BLaER1 (cell line): ENCODE measurements around the gene TSPO.
A peak's percentile ranks its signal among the peaks of the same experiment; 100 is the strongest.

Experiments
- H3K27ac ChIP-seq: shearing (Covaris generic); formaldehyde crosslinking; 2 replicates; pipeline ENCODE4 v1.8.1; 2022
- H3K27me3 ChIP-seq: shearing (Covaris generic); formaldehyde crosslinking; 2 replicates; pipeline ENCODE4 v1.8.1; 2022
- H3K36me3 ChIP-seq: shearing (Covaris generic); formaldehyde crosslinking; 2 replicates; pipeline ENCODE4 v1.8.1; 2022
- H3K4me1 ChIP-seq: shearing (Covaris generic); formaldehyde crosslinking; 2 replicates; pipeline ENCODE4 v1.8.1; 2022
- H3K4me2 ChIP-seq: shearing (Covaris generic); formaldehyde crosslinking; 2 replicates; pipeline ENCODE4 v1.8.1; 2022
- H3K4me3 ChIP-seq: shearing (Covaris generic); formaldehyde crosslinking; 2 replicates; pipeline ENCODE4 v1.8.1; 2022
- H3K9ac ChIP-seq: shearing (Covaris generic); formaldehyde crosslinking; 2 replicates; pipeline ENCODE4 v1.8.1; 2022
- H3K9me3 ChIP-seq: shearing (Covaris generic); formaldehyde crosslinking; 2 replicates; pipeline ENCODE4 v1.8.1; 2022
- H4K20me1 ChIP-seq: shearing (Covaris generic); formaldehyde crosslinking; 2 replicates; pipeline ENCODE4 v1.8.1; 2022
- Cebpa-rat ChIP-seq: shearing (Covaris generic); IDR thresholded peaks from 2 replicates; pipeline ENCODE4 v1.8.1; 2022

TSPO gene

DNA sequence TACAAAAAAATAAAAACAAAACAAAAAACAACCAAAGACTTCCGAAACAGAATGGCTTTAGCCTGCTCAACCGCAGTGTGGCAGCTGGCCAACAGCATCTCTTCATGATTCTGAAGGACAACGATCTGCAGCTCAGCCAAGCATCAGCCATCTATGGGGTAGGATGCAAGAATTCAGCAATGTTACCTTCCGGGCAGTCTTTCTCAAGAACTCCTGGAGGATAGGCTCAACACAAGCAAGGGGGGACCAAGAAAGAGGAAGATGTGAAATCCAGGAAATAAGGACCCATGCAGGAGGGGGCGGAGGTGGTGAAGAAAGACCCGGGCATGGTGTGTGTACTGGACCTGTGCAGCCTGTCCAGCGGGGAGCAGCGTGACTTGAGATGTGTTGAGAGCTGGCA is 3.5 kb upstream of the TSPO start:
- H3K9ac ChIP-seq = peak overlapping the region; percentile 73
- no peaks in the 10 kb centered on the region for H3K36me3 ChIP-seq
- H3K27me3 ChIP-seq = no peaks in the 10 kb centered on the region
- no peaks in the 10 kb centered on the region for H4K20me1 ChIP-seq
- peak overlapping the region; percentile 80 for H3K27ac ChIP-seq
- peak overlapping the region; percentile 88 for H3K4me2 ChIP-seq
- H3K4me3 ChIP-seq = peak overlapping the region; percentile 51
- H3K4me1 ChIP-seq = peaks cover 62% of the 10 kb centered on the region
- no peaks in the 10 kb centered on the region for H3K9me3 ChIP-seq
- TF ChIP-seq Cebpa-rat = no peak

DNA sequence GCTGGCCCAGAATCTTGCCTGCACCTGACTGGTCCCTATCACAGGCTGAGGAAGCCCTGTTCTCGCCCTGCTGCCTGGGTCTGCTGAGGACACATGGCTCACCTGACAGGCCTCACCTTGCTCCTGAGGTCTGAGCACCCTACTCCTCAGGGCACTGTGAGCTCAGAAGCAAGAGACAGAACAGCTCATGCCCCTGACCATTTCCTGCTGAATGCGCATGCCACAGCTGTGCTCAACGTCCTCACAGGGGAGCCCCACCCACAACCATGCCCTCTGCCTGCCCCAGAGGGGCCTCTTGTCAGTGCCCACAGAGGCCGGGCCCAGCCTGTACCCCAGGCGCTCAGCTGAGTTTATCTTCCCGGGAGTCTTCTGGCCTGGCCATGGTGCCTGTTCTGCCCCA is 2.8 kb upstream of the TSPO start:
- Histone ChIP-seq H3K9me3 (no peaks in the 10 kb centered on the region), H3K4me1 (peaks cover 61% of the 10 kb centered on the region), H3K4me3 (no peak overlapping the region), H4K20me1 (no peaks in the 10 kb centered on the region), H3K4me2 (peak overlapping the region; percentile 88), H3K36me3 (no peaks in the 10 kb centered on the region), H3K9ac (no peak overlapping the region; the same call in 1 of the 2 replicates), H3K27ac (peak overlapping the region; percentile 42; the same call in 1 of the 2 replicates), H3K27me3 (no peaks in the 10 kb centered on the region)
- TF ChIP-seq Cebpa-rat = no peak

DNA sequence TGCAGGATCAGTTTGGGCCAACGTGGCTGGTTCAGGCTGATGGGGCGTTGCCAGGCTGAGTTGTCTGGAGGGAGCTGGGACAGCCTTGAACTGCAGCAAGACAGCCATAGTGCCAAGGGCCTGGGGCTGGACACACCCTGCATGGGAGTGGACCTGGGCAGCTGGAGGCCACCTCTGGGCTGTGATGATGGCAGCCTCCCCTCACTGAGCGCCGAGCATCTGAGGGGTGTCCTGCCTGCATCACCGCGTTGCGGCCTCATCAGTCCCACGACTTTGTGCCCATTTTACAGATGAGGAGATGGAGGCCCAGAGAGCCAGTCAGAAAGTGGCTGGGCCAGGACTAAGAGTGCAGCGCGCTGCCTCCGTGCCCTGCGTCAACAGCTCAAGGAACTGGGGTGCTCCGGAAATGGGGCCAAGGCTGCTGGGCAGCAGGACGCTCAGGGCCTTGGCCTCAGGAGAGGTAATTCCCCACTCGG is 590 bp upstream of the TSPO start:
- Histone ChIP-seq H3K4me3 (peak overlapping the region; percentile 97), H3K36me3 (peaks cover 4% of the 10 kb centered on the region; the same call in 1 of the 2 replicates), H3K4me1 (peaks cover 73% of the 10 kb centered on the region), H3K9ac (peak overlapping the region; percentile 50; the same call in 1 of the 2 replicates), H3K9me3 (no peaks in the 10 kb centered on the region), H3K27me3 (no peaks in the 10 kb centered on the region), H3K27ac (peak overlapping the region; percentile 64; the same call in 1 of the 2 replicates), H4K20me1 (peaks cover 15% of the 10 kb centered on the region), H3K4me2 (peak overlapping the region; percentile 99)
- no peak for TF ChIP-seq Cebpa-rat

DNA sequence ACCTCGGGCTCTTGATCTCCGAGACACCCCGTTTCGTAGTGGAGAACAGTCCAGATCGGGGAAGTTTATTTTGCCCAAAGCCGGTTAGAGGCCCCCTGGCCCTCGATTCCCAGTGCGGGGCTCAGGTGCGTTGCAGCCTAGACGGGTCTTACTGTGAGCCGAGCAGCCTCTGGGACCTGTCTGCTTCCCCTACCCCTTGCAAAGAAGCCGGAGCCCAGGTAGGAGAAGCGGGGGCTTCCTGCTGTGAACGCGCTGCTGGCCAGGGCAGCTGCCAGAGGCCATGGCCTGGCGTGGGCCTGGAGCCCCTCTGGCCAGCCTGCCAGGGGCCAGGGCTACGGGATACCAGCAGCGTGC is 621 bp downstream of the TSPO start:
- peak overlapping the region; percentile 91 for H3K27ac ChIP-seq
- H3K4me1 ChIP-seq = peaks cover 73% of the 10 kb centered on the region
- H4K20me1 ChIP-seq = peaks cover 27% of the 10 kb centered on the region
- H3K36me3 ChIP-seq = peaks cover 14% of the 10 kb centered on the region; the same call in 1 of the 2 replicates
- peak overlapping the region; percentile 89 for H3K9ac ChIP-seq
- no peaks in the 10 kb centered on the region for H3K9me3 ChIP-seq
- H3K4me3 ChIP-seq = peak overlapping the region; percentile 97
- no peak for TF ChIP-seq Cebpa-rat
- no peaks in the 10 kb centered on the region for H3K27me3 ChIP-seq
- H3K4me2 ChIP-seq = peak overlapping the region; percentile 99

DNA sequence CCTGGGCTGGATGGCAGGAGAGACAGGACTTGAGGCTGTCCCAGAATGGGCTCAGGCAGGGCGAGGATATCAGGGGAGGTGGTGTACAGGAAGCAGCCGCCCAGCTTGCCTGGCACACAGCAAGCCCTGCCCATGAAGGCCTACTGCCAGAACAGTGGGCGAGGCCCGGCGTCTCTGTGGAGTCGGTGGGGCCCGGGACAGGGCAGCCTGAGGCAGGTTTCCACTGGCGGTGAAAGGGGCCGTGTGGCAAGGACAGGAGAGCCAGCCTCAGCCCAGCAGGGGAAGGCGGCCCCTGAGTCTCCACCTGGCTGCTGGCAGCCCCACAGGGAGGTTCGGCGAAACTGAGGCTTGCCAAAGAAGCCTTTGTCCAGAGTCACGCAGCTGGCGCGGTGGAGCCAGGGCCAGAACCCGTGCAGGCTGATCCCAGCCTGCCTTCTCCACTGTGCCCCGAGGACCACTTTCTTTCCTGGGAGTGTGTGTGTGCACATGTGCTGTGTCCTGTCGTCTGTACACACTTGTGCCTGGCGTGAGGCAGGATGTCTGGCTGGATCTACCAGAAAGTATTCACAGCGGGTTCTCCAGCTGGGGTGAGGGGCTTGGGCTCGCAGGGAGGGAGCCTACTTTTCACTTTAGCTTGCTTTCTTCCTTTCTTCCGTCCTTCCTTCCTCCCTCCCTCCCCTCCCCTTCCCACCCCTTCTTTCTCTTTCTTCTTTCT is 1.2 kb downstream of the TSPO start:
- TF ChIP-seq Cebpa-rat = no peak
- Histone ChIP-seq H3K4me2 (peak overlapping the region; percentile 99), H3K36me3 (peaks cover 14% of the 10 kb centered on the region; the same call in 1 of the 2 replicates), H3K4me3 (peak overlapping the region; percentile 97), H4K20me1 (peaks cover 31% of the 10 kb centered on the region), H3K27me3 (no peaks in the 10 kb centered on the region), H3K27ac (peak overlapping the region; percentile 91), H3K9me3 (no peaks in the 10 kb centered on the region), H3K9ac (peak overlapping the region; percentile 89), H3K4me1 (peaks cover 73% of the 10 kb centered on the region)

DNA sequence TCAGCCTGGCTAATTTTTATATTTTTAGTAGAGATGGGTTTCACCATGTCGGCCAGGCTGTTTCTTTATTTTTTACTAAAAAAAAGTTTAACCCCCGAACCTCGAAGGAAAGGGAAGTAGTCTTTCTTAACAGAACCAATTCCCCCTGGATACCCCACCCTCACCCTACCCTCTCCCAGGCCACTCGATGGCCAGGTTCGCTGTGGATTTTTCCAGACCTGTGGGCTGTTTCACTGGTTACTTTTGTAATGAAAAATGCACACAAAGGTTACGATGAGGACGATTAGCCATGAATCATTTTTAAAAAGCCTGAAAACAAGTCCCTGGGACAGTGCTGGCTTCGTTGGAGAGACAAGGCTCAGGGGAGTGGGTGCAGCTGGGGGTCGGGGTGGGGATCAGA is 2.5 kb downstream of the TSPO start:
- peak overlapping the region; percentile 82 for H3K4me2 ChIP-seq

DNA sequence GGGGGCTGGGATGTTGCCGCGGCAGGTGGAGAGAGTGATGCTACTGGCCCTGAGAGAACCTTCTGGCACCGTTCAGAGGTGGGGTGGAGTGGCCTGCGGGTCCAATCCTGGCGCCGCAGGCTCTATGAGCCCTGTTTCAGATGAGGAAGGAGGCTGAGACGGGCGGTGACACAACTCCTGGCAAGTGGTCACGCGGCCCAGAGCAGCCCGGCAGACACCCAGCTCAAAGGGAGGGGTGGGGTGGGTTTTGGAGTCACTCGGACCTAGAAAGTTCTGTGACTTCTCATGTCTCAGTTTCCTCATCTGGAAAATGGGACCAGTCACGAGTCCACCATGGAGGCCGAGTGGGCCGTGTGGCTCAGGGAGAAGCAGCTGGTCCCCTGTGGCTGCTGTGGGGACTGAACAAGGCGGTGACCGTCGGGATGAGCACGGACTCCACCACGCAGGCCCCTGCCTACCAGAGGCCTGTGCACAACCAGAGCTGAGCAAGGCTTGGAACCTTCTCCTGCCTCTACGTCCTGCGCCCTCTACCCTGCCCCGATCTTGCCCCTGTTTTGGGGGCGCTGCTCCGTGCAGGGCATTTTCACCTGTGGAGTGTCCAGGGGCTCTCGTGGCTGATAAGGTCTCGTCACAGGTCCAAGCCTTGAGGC is 3.7 kb downstream of the TSPO start:
- Histone ChIP-seq H3K27ac (peak overlapping the region; percentile 67), H3K36me3 (peaks cover 32% of the 10 kb centered on the region), H3K9me3 (no peaks in the 10 kb centered on the region), H3K4me3 (no peak overlapping the region), H3K27me3 (no peaks in the 10 kb centered on the region), H3K4me1 (peaks cover 70% of the 10 kb centered on the region), H3K4me2 (peak overlapping the region; percentile 82), H3K9ac (peak overlapping the region; percentile 18; the same call in 1 of the 2 replicates), H4K20me1 (peaks cover 56% of the 10 kb centered on the region)
- no peak for TF ChIP-seq Cebpa-rat

More for the DNA sequence above, 2.5 kb downstream of the TSPO start:
- Histone ChIP-seq H3K9ac (peak overlapping the region; percentile 64), H3K9me3 (no peaks in the 10 kb centered on the region), H3K36me3 (peaks cover 21% of the 10 kb centered on the region), H3K27me3 (no peaks in the 10 kb centered on the region), H3K4me3 (peak overlapping the region; percentile 56), H4K20me1 (peaks cover 45% of the 10 kb centered on the region), H3K27ac (peak overlapping the region; percentile 67), H3K4me1 (peaks cover 73% of the 10 kb centered on the region)
- no peak for TF ChIP-seq Cebpa-rat

DNA sequence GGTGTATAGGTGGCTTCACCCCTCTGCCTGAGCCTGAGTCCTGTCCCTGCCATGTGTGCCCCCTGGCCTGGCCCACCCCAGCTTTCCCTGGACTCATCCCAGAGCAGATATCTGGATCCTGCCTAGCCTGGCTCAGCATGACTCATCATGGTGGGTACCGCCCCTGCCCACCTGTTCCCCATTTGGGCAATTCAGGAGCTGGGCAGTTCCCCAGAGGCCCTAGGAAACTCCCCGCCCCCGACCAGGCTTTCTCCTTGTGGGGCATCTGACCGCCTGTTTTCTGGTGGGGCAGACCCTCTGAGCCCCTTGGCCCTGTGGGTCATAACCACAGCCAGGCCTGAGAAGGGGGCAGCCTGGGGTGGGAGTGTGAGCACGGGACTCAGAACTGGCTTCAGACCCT is 4.4 kb downstream of the TSPO start:
- H3K36me3 ChIP-seq = peaks cover 40% of the 10 kb centered on the region
- TF ChIP-seq Cebpa-rat = no peak
- H3K27ac ChIP-seq = peak overlapping the region; percentile 50
- H3K27me3 ChIP-seq = no peaks in the 10 kb centered on the region
- peaks cover 64% of the 10 kb centered on the region for H3K4me1 ChIP-seq
- H3K4me2 ChIP-seq = peak overlapping the region; percentile 82
- H3K4me3 ChIP-seq = no peak overlapping the region
- H4K20me1 ChIP-seq = peaks cover 64% of the 10 kb centered on the region
- H3K9ac ChIP-seq = peak overlapping the region; percentile 18; the same call in 1 of the 2 replicates
- no peaks in the 10 kb centered on the region for H3K9me3 ChIP-seq

DNA sequence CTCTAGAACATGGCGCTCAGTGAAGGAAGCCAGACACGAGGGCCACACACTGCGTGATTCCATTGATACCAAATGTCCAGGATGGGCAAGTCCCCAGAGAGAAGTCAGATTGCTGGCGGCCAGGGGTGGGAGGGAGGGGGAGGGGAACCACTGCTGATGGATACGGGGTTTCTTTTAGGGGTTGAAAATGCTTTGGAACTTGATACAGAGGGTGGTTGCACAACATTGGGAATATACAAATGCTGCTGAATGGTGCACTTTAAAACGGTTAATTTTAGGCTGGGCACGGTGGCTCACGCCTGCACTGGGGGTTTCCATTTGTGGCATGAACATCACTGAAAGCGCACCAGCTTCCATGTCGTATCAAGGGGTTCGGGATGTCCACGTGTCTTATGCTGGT is 5.1 kb downstream of the TSPO start:
- peak overlapping the region; percentile 18; the same call in 1 of the 2 replicates for H3K9ac ChIP-seq

More for the DNA sequence above, 5.1 kb downstream of the TSPO start:
- peaks cover 46% of the 10 kb centered on the region for H3K36me3 ChIP-seq
- peaks cover 60% of the 10 kb centered on the region for H3K4me1 ChIP-seq
- TF ChIP-seq Cebpa-rat = no peak
- H3K27ac ChIP-seq = peak overlapping the region; percentile 50; the same call in 1 of the 2 replicates
- no peaks in the 10 kb centered on the region for H3K9me3 ChIP-seq
- no peak overlapping the region for H3K4me3 ChIP-seq
- peak overlapping the region; percentile 82 for H3K4me2 ChIP-seq
- H4K20me1 ChIP-seq = peaks cover 70% of the 10 kb centered on the region
- H3K27me3 ChIP-seq = no peaks in the 10 kb centered on the region
